Thyroid gland (tissue), 4 donors: ENCODE results near the gene CFAP46. TPM values are rescaled to one million over a fixed set of nuclear protein-coding genes. Genes with fewer than 3 reads are reported as not detected.
"Not testable (repeated sequence)": the region's sequence is repeated elsewhere in the genome, so short reads cannot be mapped to it uniquely, and the experiment has no call there.

ENCODE experiments used
- DNase-seq, 2 donors: peaks; one replicate each; pipeline ENCODE4 v3.0.0-alpha.2; 2019
- H3K27ac ChIP-seq, 3 donors: fragments of 200-600 bp; sonication (generic); 1 replicate in 2 of 3; 2 replicates in 1 of 3; pipeline ENCODE4 v1.5.1; 2016 to 2019; ENCODE audit warnings: mild to moderate bottlenecking in 1 of 3, moderate library complexity in 1 of 3
- H3K27me3 ChIP-seq: fragments of 200-600 bp; sonication (generic); one replicate; pipeline ENCODE4 v1.5.1; 2019
- H3K36me3 ChIP-seq, 2 donors: fragments of 200-600 bp; sonication (generic); one replicate each; pipeline ENCODE4 v1.5.1; 2016 to 2019
- H3K4me1 ChIP-seq, 2 donors: fragments of 200-600 bp; sonication (generic); one replicate each; pipeline ENCODE4 v1.5.1; 2017 to 2019
- H3K4me3 ChIP-seq, 3 donors: fragments of 200-600 bp; sonication (generic); replicated peaks in 1 of 3; 1 replicate in 2 of 3; 2 replicates in 1 of 3; pipeline ENCODE4 v1.5.1; 2016; ENCODE audit warnings: mild to moderate bottlenecking in 1 of 3
- H3K9me3 ChIP-seq: fragments of 200-600 bp; sonication (generic); one replicate; pipeline ENCODE4 v1.5.1; 2017
- POLR2A ChIP-seq, 2 donors: fragments of 450-650 bp; IDR thresholded peaks; one replicate each; pipeline ENCODE4 v1.6.1; 2017; ENCODE audit warnings: antibody characterized with exemption in 2 of 2, mild to moderate bottlenecking in 2 of 2, moderate library complexity in 1 of 2
- WGBS, 2 donors: methylation state at CpG; one replicate each; pipeline ENCODE4 v1.1.5; 2017; 5-methylcytosine and 5-hydroxymethylcytosine counted together
- intact Hi-C: fragments of 100-400 bp; cut with DNase I; formaldehyde crosslinking; loops from one replicate; pipeline ENCODE4 v1.15.1; 2023
- total RNA-seq, 4 donors: library from RNA; depleted of rRNA; stranded (reverse); fragments of >200 nt; gene quantifications; one replicate each; pipeline ENCODE4 v1.2.3, GENCODE V29; 2016
- TF ChIP-seq, protein P1 (sequence below), 6 experiments: fragments of 200-600 bp in 3 of 6; fragments of 450-650 bp in 3 of 6; sonication (generic) in 3 of 6; IDR thresholded peaks; one replicate each; pipeline ENCODE4 v1.5.1; 2016 to 2019; ENCODE audit warnings: antibody characterized with exemption in 6 of 6, mild to moderate bottlenecking in 2 of 6, inconsistent platforms in 1 of 6, moderate library complexity in 1 of 6

The CFAP46 gene
- total RNA-seq, 4 donors from 2014 or later, result 3.6 to 12.7 (median 9.1) TPM

GRCh38 chr10:132793213-132793612, 149.2 kb downstream of the CFAP46 start:
- Histone ChIP-seq H3K27me3 (peaks cover 6% of the 10 kb centered on the region), H3K4me3 (no peak overlapping the region), H3K9me3 (no peaks in the 10 kb centered on the region), H3K27ac (no peak overlapping the region), H3K36me3 (no peaks in the 10 kb centered on the region), H3K4me1 (peaks cover 0 to 5% of the 10 kb centered on the region in 2 donors)
- 77 to 90% methylated on average over 5 to 9 of the region's 9 CpGs for WGBS, 2 donors
- TF ChIP-seq POLR2A (IDR thresholded peaks at IDR 0.05), result no peak
- TF ChIP-seq, protein P1, sequence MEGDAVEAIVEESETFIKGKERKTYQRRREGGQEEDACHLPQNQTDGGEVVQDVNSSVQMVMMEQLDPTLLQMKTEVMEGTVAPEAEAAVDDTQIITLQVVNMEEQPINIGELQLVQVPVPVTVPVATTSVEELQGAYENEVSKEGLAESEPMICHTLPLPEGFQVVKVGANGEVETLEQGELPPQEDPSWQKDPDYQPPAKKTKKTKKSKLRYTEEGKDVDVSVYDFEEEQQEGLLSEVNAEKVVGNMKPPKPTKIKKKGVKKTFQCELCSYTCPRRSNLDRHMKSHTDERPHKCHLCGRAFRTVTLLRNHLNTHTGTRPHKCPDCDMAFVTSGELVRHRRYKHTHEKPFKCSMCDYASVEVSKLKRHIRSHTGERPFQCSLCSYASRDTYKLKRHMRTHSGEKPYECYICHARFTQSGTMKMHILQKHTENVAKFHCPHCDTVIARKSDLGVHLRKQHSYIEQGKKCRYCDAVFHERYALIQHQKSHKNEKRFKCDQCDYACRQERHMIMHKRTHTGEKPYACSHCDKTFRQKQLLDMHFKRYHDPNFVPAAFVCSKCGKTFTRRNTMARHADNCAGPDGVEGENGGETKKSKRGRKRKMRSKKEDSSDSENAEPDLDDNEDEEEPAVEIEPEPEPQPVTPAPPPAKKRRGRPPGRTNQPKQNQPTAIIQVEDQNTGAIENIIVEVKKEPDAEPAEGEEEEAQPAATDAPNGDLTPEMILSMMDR (IDR thresholded peaks at IDR 0.05), result no peak
- no peak for DNase-seq
- intact Hi-C loops, result no loop called here

DNA sequence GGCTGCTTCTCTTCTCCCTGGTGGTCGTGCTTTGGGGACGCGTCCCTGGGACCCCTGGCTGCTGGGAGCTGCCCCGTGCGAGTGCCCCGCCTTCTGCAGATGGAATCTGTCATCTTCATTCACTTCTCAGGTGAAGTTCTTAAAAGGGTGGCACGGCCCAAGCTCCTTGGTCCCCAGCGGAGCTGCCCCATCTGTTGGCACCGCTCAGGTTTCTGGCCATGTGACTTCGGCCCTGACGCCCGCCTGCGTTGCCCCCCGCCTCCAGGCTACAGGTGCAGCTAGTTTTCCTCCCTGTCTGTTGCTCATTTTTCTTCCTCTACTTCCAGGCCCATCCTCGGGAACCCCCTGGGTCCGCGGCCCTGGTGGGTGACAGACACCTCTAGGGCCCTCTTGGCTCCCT, 149.6 kb downstream of the CFAP46 start:
- Histone ChIP-seq H3K4me3 (no peak overlapping the region), H3K9me3 (no peaks in the 10 kb centered on the region), H3K36me3 (no peaks in the 10 kb centered on the region), H3K27me3 (peaks cover 6% of the 10 kb centered on the region), H3K27ac (no peak overlapping the region), H3K4me1 (peaks cover 0 to 9% of the 10 kb centered on the region in 2 donors)
- DNase-seq, result no peak
- intact Hi-C loops, result no loop called here
- WGBS, 2 donors, result 86 to 89% methylated on average over 16 to 17 of the region's 17 CpGs
- TF ChIP-seq, protein P1 (IDR thresholded peaks at IDR 0.05), result no peak
- TF ChIP-seq POLR2A (IDR thresholded peaks at IDR 0.05), result no peak

DNA sequence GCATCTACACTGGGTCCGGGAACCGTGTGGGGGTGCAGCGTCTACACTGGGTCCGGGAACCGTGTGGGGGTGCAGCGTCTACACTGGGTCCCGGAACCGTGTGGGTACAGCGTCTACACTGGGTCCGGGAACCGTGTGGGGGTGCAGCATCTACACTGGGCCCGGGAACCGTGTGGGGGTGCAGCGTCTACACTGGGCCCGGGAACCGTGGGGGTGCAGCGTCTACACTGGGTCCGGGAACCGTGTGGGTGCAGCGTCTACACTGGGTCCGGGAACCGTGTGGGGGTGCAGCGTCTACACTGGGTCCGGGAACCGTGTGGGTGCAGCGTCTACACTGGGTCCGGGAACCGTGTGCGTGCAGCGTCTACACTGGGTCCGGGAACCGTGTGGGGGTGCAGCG, 150.3 kb downstream of the CFAP46 start:
- H3K27me3 ChIP-seq, result peaks cover 11% of the 10 kb centered on the region
- not testable (repeated sequence) for DNase-seq
- WGBS, 2 donors, result 92 to 93% methylated on average over 12 to 19 of the region's 33 CpGs

DNA sequence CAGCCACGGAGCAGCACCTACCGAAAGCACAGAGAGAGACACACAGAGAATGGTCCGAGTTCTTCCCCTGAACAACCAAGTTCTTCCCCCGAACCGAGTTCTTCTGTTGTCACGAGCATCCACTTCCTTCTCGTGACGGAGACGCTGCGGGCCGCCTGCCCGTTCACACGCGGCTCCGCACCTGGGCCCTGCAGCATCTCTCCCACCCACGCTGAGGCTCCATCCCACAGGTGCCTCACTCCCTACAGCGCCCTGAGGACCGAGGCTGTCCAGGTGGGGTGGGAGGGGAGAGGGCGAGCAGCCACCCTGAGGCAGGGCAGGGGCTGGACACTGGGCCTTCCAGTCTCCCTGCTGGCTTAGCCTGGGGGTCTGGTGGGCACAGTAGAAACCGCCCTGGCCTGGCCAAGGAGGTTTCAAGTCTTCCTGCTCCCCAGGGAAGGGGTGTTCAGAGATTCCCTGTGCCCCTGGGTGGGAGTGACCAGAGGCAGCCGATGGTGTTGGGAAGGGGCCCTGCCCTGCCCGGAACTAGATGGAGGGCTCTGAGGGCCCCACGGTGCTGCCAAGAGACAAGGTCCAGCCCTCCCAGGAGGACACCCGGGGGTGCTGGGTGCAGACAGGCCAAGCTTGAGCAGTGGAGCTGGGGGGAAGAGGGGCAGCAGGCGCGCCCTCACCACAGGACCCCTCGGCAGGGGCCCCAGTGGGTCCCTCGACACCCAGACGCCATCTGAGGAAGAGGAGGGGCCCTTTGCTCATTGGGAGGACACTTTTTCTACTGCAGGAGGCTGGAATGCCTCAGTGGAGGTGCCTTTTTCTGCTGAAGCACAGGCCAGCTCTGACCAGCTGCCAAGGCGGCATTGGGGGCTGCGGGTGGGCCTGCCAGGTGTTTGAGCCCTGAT, 151.2 kb downstream of the CFAP46 start:
- Histone ChIP-seq H3K4me3 (no peak overlapping the region), H3K27ac (no peak overlapping the region), H3K36me3 (no peaks in the 10 kb centered on the region), H3K27me3 (peaks cover 18% of the 10 kb centered on the region), H3K4me1 (peaks cover 9 to 25% of the 10 kb centered on the region in 2 donors), H3K9me3 (no peaks in the 10 kb centered on the region)
- no peak for DNase-seq
- intact Hi-C loops, result no loop called here
- no peak for TF ChIP-seq POLR2A (IDR thresholded peaks at IDR 0.05)
- TF ChIP-seq, protein P1 (IDR thresholded peaks at IDR 0.05), result no peak
- WGBS, 2 donors, result 58 to 59% methylated on average over 21 to 25 of the region's 31 CpGs

More for the DNA sequence above, 150.3 kb downstream of the CFAP46 start:
- H3K4me3 ChIP-seq, H3K36me3 ChIP-seq, H3K9me3 ChIP-seq, intact Hi-C loops, H3K27ac ChIP-seq: not testable (repeated sequence)
- peaks cover 1 to 16% of the 10 kb centered on the region in 2 donors for H3K4me1 ChIP-seq

GRCh38 chr10:132790470-132790869, 151.9 kb downstream of the CFAP46 start:
- no peak overlapping the region for H3K27ac ChIP-seq
- peaks cover 18% of the 10 kb centered on the region for H3K27me3 ChIP-seq
- intact Hi-C loops, result no loop called here
- no peaks in the 10 kb centered on the region for H3K36me3 ChIP-seq
- H3K4me3 ChIP-seq, result no peak overlapping the region
- H3K4me1 ChIP-seq, result peaks cover 9 to 27% of the 10 kb centered on the region in 2 donors
- H3K9me3 ChIP-seq, result no peaks in the 10 kb centered on the region
- TF ChIP-seq, protein P1 (IDR thresholded peaks at IDR 0.05), result no peak
- TF ChIP-seq POLR2A (IDR thresholded peaks at IDR 0.05), result no peak
- WGBS, 2 donors, result 50 to 51% methylated on average over 6 to 7 of the region's 7 CpGs
- no peak for DNase-seq
